ENCODE measurements around the gene AK8. TPM values are rescaled to one million over a fixed set of nuclear protein-coding genes. Genes with fewer than 3 reads are reported as not detected.

The AK8 gene
- total RNA-seq, 4 donors from 2014 or later: 0.61 to 1.9 TPM; not detected in 2

GRCh38 chr9:132882616-132883015 is 4.5 kb upstream of the AK8 start:
- TF ChIP-seq POLR2A (IDR thresholded peaks at IDR 0.05): no peak
- TF ChIP-seq, protein P1, sequence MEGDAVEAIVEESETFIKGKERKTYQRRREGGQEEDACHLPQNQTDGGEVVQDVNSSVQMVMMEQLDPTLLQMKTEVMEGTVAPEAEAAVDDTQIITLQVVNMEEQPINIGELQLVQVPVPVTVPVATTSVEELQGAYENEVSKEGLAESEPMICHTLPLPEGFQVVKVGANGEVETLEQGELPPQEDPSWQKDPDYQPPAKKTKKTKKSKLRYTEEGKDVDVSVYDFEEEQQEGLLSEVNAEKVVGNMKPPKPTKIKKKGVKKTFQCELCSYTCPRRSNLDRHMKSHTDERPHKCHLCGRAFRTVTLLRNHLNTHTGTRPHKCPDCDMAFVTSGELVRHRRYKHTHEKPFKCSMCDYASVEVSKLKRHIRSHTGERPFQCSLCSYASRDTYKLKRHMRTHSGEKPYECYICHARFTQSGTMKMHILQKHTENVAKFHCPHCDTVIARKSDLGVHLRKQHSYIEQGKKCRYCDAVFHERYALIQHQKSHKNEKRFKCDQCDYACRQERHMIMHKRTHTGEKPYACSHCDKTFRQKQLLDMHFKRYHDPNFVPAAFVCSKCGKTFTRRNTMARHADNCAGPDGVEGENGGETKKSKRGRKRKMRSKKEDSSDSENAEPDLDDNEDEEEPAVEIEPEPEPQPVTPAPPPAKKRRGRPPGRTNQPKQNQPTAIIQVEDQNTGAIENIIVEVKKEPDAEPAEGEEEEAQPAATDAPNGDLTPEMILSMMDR (IDR thresholded peaks at IDR 0.05): no peak
- Histone ChIP-seq H3K4me3 (no peak overlapping the region), H3K4me1 (no peaks in the 10 kb centered on the region), H3K27me3 (no peaks in the 10 kb centered on the region), H3K9me3 (no peaks in the 10 kb centered on the region), H3K27ac (no peak overlapping the region), H3K36me3 (no peaks in the 10 kb centered on the region)
- intact Hi-C loops (cut with DNase I; ENCODE audit: low total_unique reads): no loop called here
- no peak for DNase-seq

DNA sequence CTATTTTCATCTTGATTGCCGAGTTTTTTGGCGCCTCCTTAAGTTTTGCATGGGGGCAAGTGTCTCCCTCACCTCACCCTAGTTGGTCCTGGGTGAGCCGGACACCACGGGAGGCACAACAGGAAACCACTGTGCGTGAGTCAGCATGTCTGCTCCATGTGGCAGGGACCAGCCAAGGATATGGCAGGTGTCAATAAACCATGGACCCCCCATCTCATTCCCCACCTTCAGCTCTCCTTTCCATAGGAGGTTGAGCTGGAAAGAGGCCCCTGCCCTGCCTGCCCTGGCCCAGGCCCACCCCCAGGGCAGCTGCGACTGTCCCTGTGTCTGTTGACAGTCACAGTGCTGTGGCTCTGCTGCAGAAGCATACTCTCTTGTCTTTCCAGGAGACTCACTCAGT is 3.7 kb upstream of the AK8 start:
- no peaks in the 10 kb centered on the region for H3K27me3 ChIP-seq
- no peaks in the 10 kb centered on the region for H3K4me1 ChIP-seq
- no peak overlapping the region for H3K27ac ChIP-seq
- no peak for TF ChIP-seq POLR2A (IDR thresholded peaks at IDR 0.05)
- TF ChIP-seq, protein P1 (IDR thresholded peaks at IDR 0.05): no peak
- intact Hi-C loops (cut with DNase I; ENCODE audit: low total_unique reads): no loop called here
- H3K36me3 ChIP-seq: no peaks in the 10 kb centered on the region
- no peak for DNase-seq
- no peak overlapping the region for H3K4me3 ChIP-seq
- H3K9me3 ChIP-seq: no peaks in the 10 kb centered on the region

GRCh38 chr9:132880324-132880661 is 2.2 kb upstream of the AK8 start:
- no peak for DNase-seq
- H3K4me3 ChIP-seq: no peak overlapping the region
- H3K27ac ChIP-seq: no peak overlapping the region
- H3K36me3 ChIP-seq: no peaks in the 10 kb centered on the region
- intact Hi-C loops (cut with DNase I; ENCODE audit: low total_unique reads): no loop called here
- no peak for TF ChIP-seq POLR2A (IDR thresholded peaks at IDR 0.05)
- TF ChIP-seq, protein P1 (IDR thresholded peaks at IDR 0.05): no peak
- H3K9me3 ChIP-seq: no peaks in the 10 kb centered on the region
- H3K4me1 ChIP-seq: no peaks in the 10 kb centered on the region
- no peaks in the 10 kb centered on the region for H3K27me3 ChIP-seq

GRCh38 chr9:132879457-132880323 is 1.6 kb upstream of the AK8 start:
- H3K4me1 ChIP-seq: no peaks in the 10 kb centered on the region
- no peaks in the 10 kb centered on the region for H3K9me3 ChIP-seq
- TF ChIP-seq, protein P1 (IDR thresholded peaks at IDR 0.05): no peak
- TF ChIP-seq POLR2A (IDR thresholded peaks at IDR 0.05): no peak
- H3K36me3 ChIP-seq: no peaks in the 10 kb centered on the region
- no peak overlapping the region for H3K4me3 ChIP-seq
- no peaks in the 10 kb centered on the region for H3K27me3 ChIP-seq
- peak overlapping the region; percentile 79 to 81 for H3K27ac ChIP-seq
- intact Hi-C loops (cut with DNase I; ENCODE audit: low total_unique reads): no loop called here
- DNase-seq: no peak

- no peaks in the 10 kb centered on the region for H3K36me3 ChIP-seq
- no peaks in the 10 kb centered on the region for H3K27me3 ChIP-seq
- intact Hi-C loops (cut with DNase I; ENCODE audit: low total_unique reads): no loop called here
- H3K4me3 ChIP-seq: peak within 1 kb of the TSS; percentile 62 to 96
- H3K4me1 ChIP-seq: no peaks in the 10 kb centered on the region
- peak within 1 kb of the TSS; percentile 79 to 81 for H3K27ac ChIP-seq
- TF ChIP-seq, protein P1 (IDR thresholded peaks at IDR 0.05): no peak
- peak in 1 of 2 donors; percentile 11 for TF ChIP-seq POLR2A (IDR thresholded peaks at IDR 0.05)
- no peaks in the 10 kb centered on the region for H3K9me3 ChIP-seq
- DNase-seq: peak; percentile 68 to 75
Measured at GRCh38 chr9:132878695-132879456, 792 bp upstream of the AK8 start, which contains the start of gene SPACA9. Gene SPACA9, plus strand, starts transcription at chr9:132878898. Its CDS starts 5,050 bp downstream, at chr9:132883948.
